AG10803 (cell line): ENCODE data around the gene MSI2.

ENCODE experiments used
- DNase-seq: peaks from one replicate; pipeline ENCODE4 v3.0.0; 2010; ENCODE audit warnings: low read depth
- H3K4me3 ChIP-seq: 2 replicates; pipeline ENCODE4 v1.5.1; 2011; ENCODE audit warnings: mild to moderate bottlenecking, low read length, control low read depth
- TF ChIP-seq, protein P1 (sequence below): conservative IDR thresholded peaks from 2 replicates; pipeline ENCODE4 v1.5.1; 2011; ENCODE audit warnings: mild to moderate bottlenecking, low read length, control low read depth, inconsistent platforms

Gene MSI2

DNA sequence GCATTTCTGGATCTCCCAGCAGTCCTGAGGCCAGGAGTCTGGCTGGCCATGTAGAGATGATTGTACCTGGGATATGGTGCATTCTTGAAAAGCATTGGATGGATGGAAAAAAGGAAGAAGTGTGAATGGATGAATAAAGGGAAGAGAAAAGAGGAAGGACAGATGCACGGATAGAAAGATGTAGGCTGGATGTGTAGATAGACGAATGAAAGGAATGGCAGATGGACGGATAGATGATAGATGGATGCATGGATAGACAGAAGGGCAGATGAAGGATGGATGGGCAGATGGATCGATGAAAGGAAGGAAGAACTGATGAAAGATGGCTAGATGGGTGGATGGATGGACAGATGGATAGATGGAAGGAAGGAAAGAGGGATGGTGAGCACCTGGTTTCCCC is 210.9 kb downstream of the MSI2 start:
- DNase-seq = no peak
- TF ChIP-seq, protein P1, sequence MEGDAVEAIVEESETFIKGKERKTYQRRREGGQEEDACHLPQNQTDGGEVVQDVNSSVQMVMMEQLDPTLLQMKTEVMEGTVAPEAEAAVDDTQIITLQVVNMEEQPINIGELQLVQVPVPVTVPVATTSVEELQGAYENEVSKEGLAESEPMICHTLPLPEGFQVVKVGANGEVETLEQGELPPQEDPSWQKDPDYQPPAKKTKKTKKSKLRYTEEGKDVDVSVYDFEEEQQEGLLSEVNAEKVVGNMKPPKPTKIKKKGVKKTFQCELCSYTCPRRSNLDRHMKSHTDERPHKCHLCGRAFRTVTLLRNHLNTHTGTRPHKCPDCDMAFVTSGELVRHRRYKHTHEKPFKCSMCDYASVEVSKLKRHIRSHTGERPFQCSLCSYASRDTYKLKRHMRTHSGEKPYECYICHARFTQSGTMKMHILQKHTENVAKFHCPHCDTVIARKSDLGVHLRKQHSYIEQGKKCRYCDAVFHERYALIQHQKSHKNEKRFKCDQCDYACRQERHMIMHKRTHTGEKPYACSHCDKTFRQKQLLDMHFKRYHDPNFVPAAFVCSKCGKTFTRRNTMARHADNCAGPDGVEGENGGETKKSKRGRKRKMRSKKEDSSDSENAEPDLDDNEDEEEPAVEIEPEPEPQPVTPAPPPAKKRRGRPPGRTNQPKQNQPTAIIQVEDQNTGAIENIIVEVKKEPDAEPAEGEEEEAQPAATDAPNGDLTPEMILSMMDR = no peak
- H3K4me3 ChIP-seq = no peak overlapping the region

DNA sequence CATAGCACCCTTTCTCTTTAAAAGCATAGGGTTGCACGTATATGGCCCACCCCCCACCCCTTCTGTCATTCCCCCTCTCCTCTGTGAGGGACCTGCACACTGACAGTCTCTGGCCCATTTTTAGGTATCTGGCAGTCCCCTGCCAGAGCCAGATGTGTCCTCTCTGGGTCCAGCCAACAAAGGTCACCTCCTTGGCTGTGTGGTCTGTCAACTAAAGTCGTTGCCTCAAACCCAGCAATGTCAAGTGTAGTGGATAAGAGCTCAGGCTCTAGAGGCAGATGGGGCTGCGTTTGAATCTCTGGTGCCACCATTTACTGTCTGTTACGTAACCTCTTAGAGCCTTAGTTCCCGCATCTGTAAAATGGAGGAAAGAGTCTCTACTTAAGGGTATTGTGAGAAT is 211.5 kb downstream of the MSI2 start:
- DNase-seq = no peak
- TF ChIP-seq, protein P1 = no peak
- H3K4me3 ChIP-seq = no peak overlapping the region

DNA sequence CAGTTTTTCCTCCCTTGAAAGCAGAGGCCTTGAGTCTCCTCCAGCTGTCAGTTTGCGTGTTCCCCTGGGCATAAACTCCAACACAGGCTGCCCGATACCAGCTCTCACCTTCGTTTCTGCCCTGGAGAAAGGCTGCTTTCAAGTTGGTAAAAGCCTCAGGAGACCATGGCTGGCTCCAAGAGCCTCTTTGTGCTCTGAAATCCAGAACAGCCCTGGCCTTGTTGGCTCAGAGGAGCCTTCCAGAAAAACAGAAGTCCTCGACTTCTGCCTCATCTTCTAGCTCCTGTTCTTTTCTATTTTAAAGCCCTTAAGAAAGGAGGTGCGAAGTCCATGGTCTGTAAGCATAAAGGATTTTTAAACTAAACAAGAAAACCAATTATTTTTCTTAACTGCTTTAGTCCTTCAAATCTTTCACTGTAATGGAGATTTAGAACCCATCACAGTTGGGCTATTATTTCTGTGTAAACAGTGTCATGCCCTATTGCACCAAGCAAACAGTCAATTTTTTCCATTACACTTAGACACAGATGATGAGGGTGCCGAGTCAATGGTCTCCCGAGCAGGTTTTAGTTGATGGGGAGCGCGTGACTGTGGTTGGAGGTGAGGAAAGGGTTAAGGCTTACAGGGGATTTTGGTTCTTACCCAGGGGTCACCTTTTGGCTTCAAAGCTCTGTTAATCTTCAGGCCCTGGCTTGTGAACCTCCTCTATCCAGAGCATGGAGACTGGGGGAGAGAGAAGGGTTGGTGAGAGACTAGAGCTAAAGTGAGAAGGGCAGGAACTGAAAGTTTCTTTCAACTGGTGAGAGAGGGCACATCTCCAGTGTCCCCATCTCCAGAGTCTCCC is 212.8 kb downstream of the MSI2 start:
- TF ChIP-seq, protein P1 = no peak
- no peak for DNase-seq
- no peak overlapping the region for H3K4me3 ChIP-seq

DNA sequence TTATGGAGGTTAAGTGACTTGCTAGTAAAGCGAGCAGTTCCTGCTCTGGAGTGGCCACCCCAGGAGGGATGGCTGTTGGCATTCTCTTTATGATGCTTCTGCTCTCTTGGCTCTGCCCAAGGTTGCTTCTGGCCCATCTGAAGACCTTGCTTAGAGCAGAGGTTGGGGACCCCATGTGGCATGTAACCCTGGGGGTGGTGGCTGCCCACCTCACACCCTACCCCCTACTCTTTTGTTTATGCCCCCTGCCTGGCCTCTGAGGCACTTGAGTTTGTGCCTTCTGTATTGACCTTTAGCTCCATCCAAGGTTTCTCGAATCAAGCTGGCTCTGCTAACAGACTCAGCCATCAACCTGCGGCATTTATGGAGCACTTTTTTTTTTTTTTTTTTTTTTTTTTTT is 214.6 kb downstream of the MSI2 start:
- DNase-seq = no peak
- TF ChIP-seq, protein P1 = no peak

DNA sequence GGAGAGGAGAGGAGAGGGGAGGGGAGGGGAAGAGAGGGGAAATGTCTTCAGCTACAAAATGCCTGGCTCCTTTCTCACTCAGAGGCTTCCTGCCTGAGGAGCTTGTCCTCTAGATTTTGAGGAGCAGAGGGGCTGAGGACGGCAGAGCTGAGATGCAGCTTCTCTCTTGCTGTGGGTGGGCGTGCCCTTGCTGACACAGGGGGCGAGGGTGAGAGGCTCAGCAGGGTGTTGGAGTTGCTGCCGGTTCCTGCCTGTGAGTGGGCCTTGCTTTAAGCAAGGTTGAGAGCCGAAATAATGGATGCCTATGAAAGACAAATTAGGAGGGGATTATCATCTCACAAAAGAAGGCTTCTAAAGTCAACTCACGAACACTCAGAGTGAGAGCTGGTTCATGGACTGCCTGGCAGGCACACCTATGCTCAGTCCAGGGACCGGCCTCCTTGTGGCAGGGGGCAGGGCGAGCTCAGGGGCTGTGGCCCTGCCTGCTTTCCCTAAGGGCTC is 215.6 kb downstream of the MSI2 start:
- no peak for DNase-seq
- TF ChIP-seq, protein P1 = no peak
- H3K4me3 ChIP-seq = no peak overlapping the region

More for the DNA sequence above, 214.6 kb downstream of the MSI2 start:
- no peak overlapping the region for H3K4me3 ChIP-seq

DNA sequence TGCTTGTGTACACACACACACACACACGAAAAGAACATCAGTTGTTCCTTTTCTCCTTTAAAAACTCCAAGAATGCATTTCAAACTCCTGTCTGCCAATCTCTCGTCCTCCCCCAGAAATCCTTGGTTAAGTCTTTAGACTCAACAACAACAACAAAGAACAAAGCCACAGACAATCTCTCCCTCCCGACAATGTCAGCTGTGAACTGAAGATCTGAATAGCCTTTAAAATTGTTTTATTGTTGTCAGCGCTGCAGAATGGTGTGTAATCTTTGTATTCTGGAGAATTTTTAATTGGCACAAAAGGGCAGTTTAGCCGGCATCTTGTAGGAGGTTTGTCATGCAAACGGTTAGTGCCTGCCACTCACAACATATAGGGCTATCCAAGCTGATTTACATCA is 219.5 kb downstream of the MSI2 start:
- no peak for DNase-seq
- H3K4me3 ChIP-seq = no peak overlapping the region
- TF ChIP-seq, protein P1 = no peak
